Measurements from ENCODE around the gene RRH.
A peak's percentile ranks its signal among the peaks of the same experiment; 100 is the strongest.
"Not testable (repeated sequence)": the region's sequence is repeated elsewhere in the genome, so short reads cannot be mapped to it uniquely, and the experiment has no call there.

RRH gene

GRCh38 chr4:109827672-109828071 lies at the start of gene RRH:
RRH (plus strand) TSS chr4:109827972; CDS start chr4:109828028, 56 bp downstream.
- DNase-seq, result no peak

GRCh38 chr4:109782092-109782491 lies 45.7 kb upstream of the RRH start:
- DNase-seq, result not testable (repeated sequence)

GRCh38 chr4:109786846-109787245 lies 40.9 kb upstream of the RRH start:
- no peak for DNase-seq

- DNase-seq, result no peak
Measured at GRCh38 chr4:109787807-109788206, 40.0 kb upstream of the RRH start.

- DNase-seq, result no peak
Measured at GRCh38 chr4:109795059-109795458, 32.7 kb upstream of the RRH start.

- DNase-seq, result no peak
Measured at GRCh38 chr4:109798866-109799265, 28.9 kb upstream of the RRH start.

- no peak for DNase-seq
Measured at GRCh38 chr4:109801099-109801789, 26.5 kb upstream of the RRH start.

GRCh38 chr4:109801895-109802319 lies 25.9 kb upstream of the RRH start, which contains the start of gene CFI:
CFI (minus strand) TSS chr4:109801999; CDS start chr4:109801971, 28 bp downstream.
- no peak for DNase-seq

- peak in 1 of 2 experiments; percentile 33 for DNase-seq
Measured at GRCh38 chr4:109803924-109804571, 23.7 kb upstream of the RRH start.

- no peak for DNase-seq
Measured at GRCh38 chr4:109809655-109810054, 18.1 kb upstream of the RRH start.

- no peak for DNase-seq
Measured at GRCh38 chr4:109810552-109811387, 17.0 kb upstream of the RRH start.

- no peak for DNase-seq
Measured at GRCh38 chr4:109811707-109812106, 16.1 kb upstream of the RRH start.

- peak; percentile 66 to 81 for DNase-seq
Measured at GRCh38 chr4:109815151-109816081, 12.4 kb upstream of the RRH start, which contains the start of gene GAR1. GAR1 (plus strand) TSS chr4:109815762; CDS start chr4:109816165, 403 bp downstream.

GRCh38 chr4:109816082-109816442 lies 11.7 kb upstream of the RRH start:
- no peak for DNase-seq

GRCh38 chr4:109816894-109817293 lies 10.9 kb upstream of the RRH start:
- DNase-seq, result no peak

- no peak for DNase-seq
Measured at GRCh38 chr4:109818268-109818667, 9.5 kb upstream of the RRH start.

- DNase-seq, result no peak
Measured at GRCh38 chr4:109820563-109820962, 7.2 kb upstream of the RRH start.

- no peak for DNase-seq
Measured at GRCh38 chr4:109821185-109821584, 6.6 kb upstream of the RRH start.

GRCh38 chr4:109826719-109827118 lies 1.1 kb upstream of the RRH start:
- no peak for DNase-seq

- no peak for DNase-seq
Measured at GRCh38 chr4:109833756-109834155, 6.0 kb downstream of the RRH start.

- no peak for DNase-seq
Measured at GRCh38 chr4:109836985-109837384, 9.2 kb downstream of the RRH start.

GRCh38 chr4:109846395-109847098 lies 18.8 kb downstream of the RRH start:
- no peak for DNase-seq
